Embryonic facial prominence (tissue), 1 donor: ENCODE measurements around the gene GPATCH2L.

Experiments used
- DNase-seq: peaks from one replicate; pipeline ENCODE4 v3.0.0-alpha.2; 2016; ENCODE audit errors: extremely low spot score

GPATCH2L gene

DNA sequence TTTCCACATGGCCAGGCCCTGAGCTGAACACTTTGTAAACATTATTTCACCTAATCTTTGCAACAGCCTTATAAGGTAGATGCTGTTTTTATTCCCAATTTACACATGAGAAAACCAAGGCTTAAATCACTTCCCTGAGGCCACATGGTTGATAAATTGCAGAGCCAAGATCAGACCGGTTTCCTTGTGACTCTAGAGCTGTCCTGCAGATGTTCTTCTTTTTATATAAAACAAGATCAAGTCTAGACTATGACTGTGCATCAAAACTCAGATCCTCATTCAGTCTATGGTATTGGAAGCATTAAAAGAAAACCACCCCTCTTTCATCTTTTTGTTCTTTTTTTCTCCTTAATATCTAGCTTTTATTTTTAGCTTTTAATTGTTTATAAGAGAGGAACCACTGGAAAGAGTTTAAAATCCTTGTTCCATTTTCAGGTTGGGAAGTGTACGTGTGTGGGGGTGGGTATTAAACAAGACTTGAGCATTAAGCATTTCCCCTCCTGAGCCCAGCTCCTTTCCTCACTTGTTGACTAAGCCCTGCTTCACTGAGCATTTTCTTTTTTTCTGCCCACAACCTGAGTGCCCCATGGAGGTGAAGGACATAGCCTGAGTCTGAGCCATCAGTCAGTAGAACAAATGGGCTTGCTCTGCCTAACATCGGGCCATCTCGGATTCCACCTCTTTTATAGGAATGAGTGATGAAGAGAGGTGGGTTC lies 45.4 kb downstream of the GPATCH2L start:
- DNase-seq: no peak

DNA sequence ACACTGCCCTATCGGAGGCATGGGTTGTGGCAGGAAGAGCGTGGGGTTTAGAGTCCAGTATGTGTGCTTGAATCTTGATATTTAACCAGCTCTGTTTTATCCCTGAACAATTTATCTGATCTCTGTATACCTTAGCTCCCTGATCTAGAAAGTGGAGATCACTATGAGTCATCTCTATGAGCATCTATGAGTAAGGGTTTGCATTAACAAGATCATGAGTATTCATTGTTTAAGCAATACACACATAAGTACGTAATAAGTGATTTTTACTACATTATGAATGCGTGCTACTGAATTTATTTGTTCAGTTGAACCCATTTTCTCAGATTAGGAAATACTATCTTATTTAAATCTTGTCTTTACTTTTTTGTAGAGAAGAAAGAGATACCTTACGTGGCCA lies 49.4 kb downstream of the GPATCH2L start:
- DNase-seq: no peak

DNA sequence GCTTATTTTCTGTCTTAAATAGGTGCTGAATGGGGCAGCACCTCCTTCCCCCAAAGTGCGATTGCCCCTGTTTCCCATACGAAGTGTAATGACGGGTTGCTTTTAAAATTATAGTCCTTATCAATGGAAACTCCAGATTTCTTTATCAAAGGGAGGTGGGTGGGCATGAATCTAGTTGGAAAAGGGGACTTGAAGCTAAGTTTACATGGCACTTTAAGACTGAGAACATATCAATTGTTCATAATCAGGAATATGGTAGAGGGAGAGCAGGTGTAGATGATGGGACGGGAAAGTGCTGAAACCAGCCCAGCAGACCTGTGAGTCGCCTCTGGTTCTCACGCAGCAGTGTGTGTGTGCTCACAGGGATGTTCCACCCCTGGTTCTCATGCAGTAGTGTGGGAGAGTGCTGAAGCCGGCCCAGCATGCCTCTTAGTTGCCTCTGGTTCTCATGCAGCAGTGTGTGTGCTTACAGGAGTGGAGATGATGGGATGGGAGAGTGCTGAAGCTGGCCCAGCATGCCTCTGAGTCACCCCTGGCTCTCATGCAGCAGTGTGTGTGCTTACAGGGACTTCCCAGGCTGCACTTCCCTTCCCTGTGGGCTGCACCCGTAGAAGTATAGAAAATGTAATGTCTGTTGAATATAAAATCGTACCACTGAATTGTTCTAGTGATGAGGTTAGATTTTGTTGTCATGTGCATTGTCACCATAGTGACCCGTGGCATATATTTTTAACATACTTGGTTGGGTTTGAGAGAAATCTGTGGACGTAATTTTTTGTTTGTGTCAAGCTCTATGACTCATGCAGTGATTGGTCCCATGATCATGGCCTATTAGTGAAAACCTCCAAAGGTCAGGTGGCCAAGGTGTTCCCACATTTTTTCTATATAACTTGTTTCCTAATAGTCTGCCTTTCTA lies 51.6 kb downstream of the GPATCH2L start:
- no peak for DNase-seq

DNA sequence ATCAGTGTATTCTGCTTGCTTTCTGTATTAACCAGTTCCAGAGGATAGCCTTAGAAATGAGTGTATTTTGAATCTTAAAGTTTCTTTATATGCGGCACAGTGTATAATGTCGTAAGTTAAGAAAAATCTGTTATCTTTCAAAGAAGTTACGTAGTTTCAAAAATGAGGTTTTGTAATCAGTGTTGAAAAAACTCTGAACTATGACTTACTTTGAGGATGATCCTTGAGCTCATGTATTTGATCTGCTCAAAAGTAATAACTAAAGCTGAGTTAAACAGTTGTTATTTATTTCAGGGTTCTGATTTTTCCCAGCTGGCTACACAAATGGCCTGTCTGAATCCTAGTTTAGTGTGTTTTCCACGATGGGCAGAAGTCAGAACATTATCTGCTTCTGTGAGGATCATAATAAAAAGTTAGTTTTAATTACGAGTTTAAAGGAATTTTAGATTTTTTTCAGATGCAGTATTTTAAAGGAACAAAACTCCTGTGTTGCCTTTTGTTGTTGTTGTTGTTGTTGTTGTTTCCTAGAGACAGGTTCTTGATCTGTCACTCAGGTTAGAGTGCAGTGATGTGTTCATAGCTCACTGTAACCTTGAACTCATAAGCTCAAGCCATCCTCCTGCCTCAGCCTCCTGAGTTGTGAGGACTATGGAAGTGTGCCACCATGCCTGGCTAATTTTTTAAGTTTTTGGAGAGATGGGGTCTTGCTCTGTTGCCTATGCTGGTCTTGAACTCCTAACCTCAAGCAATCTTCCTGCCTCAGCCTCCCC lies 52.9 kb downstream of the GPATCH2L start:
- no peak for DNase-seq

DNA sequence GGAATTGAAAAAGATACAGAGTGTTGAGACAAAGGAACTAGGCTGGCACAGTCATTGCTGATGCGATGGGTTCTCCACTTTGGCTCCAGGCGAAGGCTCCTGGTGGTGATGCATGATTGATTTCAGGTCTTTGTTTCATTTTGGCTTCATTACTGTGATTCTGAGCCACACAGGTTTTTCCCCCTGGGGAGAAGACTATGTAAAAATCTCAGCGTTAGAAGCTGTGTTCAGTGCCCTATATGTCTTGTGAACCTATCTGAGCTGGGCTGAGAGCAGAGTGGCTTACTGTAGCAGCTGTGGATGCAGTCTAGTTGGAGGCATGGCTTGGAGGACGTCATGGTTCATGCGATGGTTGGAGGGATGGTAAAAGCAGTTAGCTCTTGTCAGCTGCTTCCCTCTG lies 54.0 kb downstream of the GPATCH2L start:
- DNase-seq: no peak

DNA sequence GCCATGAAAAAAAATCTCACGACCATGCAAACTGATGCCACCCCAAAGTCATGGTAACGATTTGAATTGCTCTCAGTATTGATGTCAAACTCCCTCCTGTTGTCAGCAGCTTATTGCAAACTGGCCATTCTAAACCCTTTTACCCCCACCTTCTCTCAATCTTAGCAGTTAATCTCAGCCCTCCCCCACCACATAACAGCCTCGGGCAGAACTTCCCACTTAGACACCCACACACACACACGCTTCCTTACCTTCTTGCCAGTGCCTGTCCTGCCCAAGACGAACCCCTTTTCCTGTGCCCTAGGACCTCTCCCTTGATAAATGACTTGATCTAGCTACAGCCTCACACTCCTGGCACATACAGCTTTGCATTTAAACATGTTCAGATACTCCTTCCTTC lies 56.6 kb downstream of the GPATCH2L start:
- DNase-seq: no peak

DNA sequence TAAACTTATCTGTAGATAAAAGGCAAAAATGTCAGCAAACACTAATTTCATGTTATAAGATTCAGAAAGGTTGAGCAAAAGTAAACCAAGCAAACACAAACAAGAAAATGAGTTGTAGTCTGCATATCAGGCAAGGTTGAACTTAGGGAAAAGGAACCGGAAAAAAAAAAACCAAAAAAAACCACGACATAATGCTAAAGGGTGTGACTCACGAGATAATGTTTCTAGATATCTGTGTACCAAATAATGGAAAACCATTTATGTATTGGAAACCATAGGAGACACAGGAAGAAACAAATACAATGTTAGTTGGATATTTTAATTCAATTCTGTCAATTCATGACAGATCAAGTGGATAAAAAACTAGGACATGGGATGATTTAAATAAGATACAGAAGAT lies 60.5 kb downstream of the GPATCH2L start:
- DNase-seq: no peak

DNA sequence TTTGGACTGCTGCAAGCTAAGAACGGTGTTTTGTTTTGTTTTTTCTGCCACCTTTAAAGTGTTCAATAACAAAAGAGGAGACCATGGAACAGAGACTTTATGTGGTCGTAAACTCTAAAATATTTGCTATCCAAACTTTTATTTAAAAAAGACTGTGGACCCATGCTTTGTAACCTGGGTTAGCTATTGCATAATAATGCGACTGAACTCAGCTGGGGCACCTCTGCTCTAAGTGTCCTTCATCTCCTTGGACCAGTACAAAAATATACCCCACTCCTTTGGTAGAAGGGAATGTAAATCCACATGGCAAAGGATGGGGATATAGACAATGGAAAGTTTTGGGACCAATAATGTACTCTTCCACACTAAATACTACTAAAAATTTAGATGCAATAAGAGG lies 65.5 kb downstream of the GPATCH2L start:
- no peak for DNase-seq

DNA sequence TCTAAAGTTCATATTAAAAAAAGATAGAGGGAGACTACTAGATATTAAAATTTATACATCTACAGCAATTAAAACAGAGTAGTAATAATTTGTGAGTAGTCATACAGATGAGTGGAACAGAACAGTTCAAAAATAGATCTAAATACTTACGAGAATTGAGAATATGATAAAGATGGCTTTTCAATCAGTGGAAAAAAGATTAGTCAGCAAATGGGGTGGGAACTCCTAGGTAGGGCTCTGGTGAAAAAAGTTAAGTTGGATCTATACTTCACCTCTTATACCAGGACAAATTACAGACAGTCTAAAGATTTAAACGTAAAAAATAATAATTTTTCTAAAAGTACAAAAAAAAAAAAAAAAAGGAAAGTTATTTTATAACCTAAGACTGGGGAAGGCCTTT lies 66.9 kb downstream of the GPATCH2L start:
- no peak for DNase-seq

DNA sequence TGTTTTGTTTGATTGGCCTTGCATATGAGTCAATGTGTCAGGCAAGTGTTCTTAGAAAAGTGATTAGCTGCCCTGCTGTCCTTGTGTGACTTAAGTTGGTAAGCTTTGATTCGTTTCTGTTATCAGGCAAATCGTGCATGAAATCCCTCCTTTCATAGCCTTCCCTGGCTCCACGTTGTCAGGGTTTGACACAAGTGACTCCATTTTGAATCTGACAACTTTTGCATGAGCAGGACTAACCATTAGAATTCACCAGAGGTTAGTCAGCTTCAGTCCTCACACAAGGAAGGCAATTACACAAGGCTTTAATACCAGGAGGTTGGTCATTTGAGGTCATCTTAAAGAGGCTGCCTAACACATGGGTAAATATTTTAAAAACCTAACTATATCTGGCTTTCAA lies 68.2 kb downstream of the GPATCH2L start:
- no peak for DNase-seq

DNA sequence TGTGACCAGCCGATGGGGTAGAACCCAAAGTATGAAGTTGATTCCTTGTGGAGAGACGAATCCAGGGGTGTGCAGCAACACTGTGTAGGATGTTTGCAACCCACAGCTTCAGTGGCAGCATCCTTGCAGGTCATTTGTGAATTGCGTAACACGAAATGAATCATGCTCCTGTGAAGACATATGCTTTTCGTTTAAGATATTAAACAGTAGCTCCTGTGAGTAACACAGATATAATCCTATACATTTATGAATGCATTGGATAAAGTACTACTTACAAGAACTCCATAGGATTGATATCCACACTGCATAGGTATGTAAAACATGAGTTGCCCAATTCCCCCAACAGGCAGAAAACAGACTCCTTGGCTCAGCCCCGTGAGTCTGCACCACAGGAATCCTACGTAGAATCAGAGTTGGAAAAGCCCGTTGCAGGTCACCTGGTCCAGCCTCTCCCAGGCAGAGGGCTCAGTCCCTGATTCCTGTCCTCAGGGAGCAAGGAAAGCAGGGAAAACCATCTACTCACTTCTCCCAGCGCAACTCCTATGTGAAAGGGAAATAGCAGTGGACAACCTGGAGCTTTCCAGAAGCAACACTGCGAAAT lies 75.8 kb downstream of the GPATCH2L start:
- DNase-seq: no peak

DNA sequence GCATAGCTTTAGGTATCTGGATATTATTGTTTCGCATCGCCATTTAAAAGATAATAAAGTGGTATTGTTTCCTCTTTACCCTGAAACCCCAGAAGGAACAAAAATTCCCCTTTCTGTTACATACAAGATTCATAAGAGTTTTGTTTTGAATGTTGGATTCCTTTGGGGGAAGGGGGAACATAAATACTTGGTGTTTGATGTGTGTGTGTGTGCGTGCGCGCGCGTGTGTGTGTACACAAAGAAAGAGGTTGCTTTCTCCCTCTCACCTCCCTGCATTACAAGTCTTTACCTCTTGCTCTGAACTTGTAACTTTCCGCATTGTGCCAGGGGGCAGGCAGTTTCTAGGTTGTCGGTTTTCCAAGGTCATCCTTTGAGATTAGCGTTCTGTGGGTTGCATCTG lies 76.4 kb downstream of the GPATCH2L start:
- no peak for DNase-seq

DNA sequence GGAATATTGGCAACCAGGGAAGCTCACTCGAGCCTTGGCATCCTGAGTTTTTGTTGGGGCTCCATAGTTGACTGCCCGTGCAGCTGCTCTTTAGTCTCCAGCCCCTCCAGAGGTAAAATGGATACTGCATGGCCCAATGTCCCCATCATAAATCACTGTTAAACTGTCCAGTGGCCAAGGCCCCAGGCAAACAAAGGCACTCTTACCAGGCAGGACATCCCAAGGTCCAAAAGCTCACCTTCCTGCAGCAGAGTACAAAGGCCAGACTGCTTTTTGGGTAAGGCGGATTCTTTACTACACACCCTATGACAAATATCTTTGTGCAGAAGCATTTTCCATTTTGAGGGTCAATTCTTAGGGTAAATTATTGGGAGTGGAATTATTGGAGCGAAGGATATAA lies 81.1 kb downstream of the GPATCH2L start:
- DNase-seq: no peak

DNA sequence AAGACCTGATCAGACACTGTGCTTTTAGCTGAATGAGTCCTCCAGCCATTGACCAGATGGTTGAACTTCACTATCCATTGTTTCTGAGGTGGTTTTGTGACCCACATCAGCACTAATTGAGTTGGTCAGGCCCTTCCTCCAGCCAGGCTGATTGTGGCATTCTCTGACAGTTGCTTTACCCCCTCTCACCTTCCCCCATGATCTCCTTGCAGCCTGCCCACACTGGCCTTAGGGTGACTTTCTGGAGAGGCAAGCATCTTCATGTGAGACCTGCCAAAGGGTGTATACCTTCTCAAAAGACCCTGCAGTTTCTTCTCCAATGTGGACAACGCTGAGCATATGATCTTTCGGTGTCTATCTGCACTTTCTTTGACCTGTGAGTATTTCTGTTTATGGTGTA lies 83.9 kb downstream of the GPATCH2L start:
- no peak for DNase-seq

DNA sequence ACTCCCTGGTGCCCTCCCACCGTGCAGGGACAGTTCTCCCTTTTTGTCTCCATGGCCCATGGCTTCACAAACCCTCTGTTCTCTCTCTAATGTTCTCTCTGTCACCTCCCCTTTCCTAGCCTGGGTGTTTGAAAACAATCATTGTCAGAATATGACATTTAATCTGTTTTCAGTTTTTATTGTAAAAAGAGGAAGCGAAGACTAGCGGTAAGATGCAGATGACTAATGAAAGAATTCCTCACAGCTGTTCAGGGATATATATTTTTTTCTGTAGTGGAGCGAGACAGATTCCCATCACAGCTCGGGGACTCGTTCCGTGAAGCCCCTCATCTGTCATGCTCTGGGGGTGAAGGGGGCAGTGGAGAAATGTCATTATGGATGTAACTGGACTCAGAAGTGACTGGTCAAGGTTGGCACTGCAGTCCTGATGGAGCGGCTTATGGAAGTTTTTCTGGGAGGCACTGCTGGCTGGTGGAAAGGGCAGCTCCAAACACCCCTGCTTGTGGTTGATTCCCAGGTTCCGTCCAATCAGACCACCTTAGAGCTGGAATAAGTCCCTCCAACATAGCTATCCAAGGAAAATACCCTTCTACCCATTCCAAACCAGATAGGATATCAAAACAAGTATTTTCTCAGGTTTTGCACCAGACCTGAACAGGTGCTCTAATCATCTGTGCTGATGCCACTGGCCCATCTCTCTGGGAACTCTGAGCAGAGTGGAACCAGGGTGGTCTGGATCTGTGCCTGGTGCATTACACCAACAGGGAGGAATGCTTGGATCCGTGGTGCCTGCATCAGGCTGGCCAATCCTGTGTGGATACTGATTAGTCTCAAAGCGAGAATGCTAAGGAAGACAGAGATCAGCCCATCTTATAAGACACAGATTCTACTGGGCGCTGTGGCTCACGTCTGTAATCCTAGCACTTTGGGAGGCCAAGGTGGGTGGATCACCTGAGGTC lies 84.7 kb downstream of the GPATCH2L start:
- no peak for DNase-seq

DNA sequence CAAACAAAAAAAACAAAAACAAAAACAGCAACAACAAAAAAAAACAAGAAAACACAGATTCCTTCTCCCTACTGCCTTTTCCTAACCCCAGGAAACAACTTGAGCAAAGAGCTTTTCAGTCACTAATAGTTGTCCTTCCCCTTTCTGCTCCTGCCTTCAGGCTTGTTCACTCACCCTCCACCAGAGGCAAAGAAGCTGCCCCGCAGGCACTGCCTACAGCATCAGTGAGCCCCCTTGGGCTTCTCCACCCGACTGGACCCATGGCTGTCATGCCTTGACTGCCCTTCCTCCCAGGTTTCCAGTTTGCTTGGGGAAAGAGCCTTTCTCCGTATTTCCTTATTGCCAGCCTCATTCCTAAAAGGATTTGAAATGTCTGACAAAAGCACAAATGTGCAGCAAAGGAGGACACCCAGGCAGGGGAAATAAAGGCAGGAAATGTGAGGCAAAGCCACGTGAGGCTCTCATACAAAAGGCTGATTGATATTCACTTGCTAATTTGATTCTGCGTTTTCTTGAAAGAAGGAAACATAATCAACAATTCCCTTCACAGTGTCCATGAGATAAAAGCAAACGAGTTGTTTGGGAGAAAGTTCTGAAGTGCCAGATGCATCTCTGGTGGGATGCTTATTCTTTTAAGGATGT lies 85.7 kb downstream of the GPATCH2L start:
- no peak for DNase-seq

DNA sequence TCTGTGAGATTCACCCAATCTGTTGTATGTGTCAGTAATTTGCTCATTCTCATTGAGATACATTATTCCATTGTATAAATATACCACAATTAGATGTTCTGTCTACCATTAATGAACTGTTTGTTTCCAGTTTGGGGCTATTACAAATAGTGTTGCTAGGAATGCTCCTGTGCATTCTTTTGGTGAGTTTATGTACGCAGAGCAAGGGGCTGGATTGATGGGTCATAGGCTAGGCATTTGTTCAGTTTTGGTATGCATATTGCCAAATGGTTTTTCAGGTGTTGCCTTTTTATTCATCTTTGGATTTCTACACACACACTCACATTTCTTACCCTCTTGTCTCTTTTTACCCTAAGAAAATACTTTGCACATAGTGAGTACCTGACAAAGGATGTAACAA lies 93.4 kb downstream of the GPATCH2L start:
- DNase-seq: no peak

DNA sequence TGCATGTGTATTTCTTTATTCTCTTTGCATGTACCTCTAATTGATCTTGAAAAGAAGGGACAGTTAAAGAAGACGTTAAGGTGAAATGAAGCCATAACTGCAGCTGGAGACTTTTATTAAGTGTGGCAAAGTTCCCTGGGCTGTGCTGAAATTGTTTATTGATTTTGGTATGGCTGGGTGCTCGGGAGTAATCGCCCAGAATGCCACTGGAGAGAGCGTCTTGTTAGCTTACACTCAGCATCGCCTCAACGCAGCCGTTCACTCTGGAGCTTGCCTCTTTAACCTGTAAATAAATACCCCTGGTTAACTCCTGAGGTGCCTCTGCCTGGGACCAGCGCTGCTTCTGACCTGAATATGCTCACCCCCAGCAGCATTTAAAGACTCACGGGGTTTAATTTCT lies 98.6 kb downstream of the GPATCH2L start:
- DNase-seq: no peak

DNA sequence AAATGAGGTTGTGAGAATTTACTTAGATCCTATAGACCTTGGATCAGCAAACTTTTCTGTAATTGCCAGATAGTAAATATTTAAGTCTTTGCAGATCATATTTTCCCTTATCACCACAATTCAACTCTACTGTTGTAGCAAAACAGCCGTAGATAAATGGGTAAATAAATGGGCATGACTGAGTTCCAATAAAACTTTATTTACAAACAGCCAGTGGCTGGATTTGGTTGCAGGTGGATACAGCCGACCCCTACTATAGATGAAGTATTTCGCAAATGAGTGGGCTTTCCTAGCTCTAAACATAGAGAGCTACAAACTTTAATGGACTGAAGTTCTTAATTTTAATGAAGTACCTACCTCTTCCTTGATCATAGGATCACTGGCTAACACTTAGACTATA lies 100.7 kb downstream of the GPATCH2L start:
- no peak for DNase-seq

DNA sequence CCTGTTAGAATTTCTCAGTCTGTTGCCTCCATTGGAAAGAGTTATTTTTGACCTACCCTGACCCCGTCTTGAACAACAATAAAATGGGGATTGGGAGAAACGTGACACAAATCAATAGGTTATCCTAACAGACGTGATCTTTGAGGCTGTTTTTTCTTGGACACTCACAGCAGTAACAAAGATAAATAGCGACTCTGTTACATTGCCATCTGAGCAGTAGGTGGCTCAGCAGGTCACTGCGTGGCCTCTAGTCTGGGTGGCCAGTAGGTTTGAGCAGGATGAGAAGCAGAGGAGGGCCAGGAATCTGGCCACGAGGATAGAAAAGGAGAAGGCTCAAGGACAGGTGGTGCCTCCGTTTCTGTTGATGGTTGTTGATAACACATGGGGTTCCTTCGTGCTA lies 101.4 kb downstream of the GPATCH2L start:
- DNase-seq: no peak
